Astrocyte of the cerebellum (primary cell): ENCODE data around the gene TMEM134.

Experiments
- DNase-seq: peaks from one replicate; pipeline ENCODE4 v3.0.0-alpha.2; 2011; ENCODE audit warnings: low read depth
- H3K4me3 ChIP-seq: 2 replicates; pipeline ENCODE4 v1.5.1; 2011; ENCODE audit warnings: mild to moderate bottlenecking, low read depth, low read length, moderate library complexity
- CTCF ChIP-seq: IDR thresholded peaks from 2 replicates; pipeline ENCODE4 v1.5.1; 2012; ENCODE audit warnings: low read length, low read depth, moderate library complexity, mild to moderate bottlenecking; ENCODE audit errors: missing control alignments
- in situ Hi-C: cut with HindIII; loops from 2 replicates; pipeline ENCODE4 v1.10.0; 2017; ENCODE audit warnings: low sequenced_read_pairs

Gene TMEM134

DNA sequence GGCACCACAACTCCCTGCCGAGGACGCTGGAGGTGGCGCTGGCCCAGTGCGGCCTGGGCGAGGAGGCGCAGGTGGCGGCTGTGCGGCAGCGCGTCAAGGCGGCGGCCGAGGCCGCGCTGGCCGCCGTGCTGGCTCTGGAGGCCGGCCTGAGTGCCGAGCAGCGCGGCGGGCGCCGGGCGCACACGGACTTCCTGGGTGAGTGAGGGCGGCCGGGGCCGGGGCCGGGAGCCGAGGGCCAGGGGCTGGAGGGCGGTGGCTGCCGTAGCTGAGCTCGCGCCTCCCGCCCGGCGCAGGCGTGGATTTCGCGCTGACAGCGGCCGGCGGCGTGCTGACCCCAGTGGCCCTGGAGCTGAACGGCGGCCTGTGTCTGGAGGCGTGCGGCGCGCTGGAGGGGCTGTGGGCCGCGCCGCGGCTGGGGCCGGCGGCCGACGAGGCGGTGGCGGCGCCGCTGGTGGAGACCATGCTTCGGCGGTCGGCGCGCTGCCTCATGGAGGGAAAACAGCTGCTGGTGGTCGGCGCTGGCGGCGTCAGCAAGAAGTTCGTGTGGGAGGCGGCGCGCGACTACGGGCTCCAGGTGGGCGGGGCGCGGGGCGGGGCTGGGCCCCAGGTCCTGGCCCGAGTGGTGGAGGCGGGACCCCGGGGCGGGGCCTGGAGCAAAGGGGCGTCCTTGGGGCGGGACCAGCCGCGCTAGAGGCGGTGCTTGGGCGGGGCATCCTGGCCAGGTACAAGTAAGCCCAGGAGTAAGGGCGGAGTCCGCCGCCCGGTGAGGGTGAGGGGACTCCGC, 48.2 kb downstream of the TMEM134 start:
- in situ Hi-C loops = no loop called here
- DNase-seq = peak; percentile 66
- TF ChIP-seq CTCF = no peak
- peak overlapping the region; percentile 24 for H3K4me3 ChIP-seq

DNA sequence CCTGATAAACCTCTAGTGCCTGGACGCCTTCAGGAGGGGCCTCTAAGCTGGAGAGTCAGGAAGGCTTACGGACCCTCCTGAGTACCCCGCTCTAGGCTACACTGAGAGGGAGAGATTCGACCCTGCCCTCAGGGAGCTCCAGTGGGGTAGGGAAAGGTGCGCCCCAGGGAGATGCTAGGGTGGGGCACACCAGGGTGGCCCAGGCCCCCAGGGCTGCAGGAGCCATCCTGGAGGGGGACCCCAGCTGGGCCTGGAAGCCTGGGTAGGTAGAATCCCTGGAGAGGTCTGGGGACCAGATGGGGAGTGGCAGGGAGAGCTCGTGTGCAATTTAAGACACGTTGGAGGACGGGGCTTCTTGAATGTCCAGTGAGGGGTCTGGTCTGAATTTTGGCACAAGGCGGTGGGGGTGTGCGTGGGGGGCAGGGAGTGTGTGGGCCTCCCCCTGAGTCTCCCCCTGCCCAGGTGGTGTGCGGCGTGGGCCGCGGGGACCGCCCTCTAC, 48.9 kb downstream of the TMEM134 start:
- H3K4me3 ChIP-seq = peak overlapping the region; percentile 24
- no peak for TF ChIP-seq CTCF
- no peak for DNase-seq
- in situ Hi-C loops = no loop called here

DNA sequence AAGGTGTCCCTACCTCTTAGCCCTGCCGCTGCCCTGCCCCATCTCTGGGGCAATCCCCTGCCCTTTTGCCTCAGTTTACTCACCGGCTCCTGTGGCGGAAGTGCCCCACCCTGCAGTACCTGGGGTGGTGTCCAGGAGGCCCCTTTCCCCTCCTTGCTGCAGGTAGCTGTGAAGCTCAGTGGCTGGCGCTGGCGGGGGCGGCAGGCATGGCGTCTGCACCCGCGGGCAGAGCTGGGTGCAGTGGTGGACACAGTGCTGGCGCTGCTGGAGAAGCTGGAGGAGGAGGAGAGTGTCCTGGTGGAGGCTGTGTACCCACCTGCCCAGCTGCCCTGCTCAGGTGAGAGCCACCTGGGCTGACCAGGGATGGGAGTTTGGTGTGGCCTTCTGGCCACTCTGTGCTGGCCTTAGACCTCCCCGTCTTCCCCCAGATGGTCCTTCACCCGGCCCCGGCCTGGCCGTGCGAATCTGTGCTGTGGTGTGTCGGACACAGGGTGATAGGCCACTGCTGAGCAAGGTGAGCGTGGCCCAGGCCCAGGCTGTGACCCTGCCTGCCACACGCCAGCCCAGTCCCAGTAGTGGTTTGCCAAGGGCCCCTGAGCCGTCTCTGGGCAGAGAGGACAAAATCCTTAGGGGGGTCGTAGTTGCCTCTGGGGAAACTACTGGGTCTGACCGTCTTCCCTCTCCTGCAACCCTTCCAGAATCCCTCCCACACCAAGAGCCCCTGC, 49.6 kb downstream of the TMEM134 start:
- H3K4me3 ChIP-seq = no peak overlapping the region
- TF ChIP-seq CTCF = no peak
- DNase-seq = no peak
- in situ Hi-C loops = no loop called here

DNA sequence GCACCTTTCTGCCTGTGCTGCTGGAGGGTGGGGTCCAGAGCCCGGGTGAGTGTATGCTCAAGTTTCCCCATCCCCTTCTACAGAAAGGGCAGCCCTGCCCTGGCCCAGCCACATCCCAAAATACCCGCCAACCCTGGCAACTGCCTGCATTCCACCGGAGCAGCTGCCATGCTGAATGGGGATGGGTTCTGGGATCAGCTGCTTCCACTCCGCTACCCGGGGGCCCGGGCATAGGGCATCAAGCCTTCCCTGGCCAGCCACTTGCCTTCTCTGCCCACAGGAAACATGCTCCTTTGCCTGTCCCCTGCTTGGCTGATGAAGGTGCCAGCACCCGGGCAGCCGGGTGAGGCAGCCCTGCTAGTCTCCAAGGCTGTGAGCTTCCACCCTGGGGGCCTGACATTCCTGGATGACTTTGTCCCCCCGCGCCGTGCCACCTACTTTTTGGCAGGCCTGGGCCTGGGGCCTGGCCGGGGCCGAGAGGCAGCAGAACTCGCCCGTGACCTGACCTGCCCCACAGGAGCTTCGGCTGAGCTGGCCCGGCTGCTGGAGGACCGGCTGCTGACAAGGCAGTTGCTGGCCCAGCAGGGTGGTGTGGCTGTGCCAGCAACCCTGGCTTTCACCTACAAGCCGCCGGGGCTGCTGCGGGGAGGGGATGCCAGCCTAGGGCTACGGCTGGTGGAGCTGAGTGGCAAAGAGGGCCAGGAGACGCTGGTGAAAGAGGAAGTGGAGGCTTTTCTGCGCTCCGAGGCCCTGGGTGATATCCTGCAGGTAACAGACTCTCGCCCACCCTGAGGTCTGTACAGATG, 50.4 kb downstream of the TMEM134 start:
- no peak for DNase-seq
- in situ Hi-C loops = no loop called here
- no peak overlapping the region for H3K4me3 ChIP-seq
- no peak for TF ChIP-seq CTCF

DNA sequence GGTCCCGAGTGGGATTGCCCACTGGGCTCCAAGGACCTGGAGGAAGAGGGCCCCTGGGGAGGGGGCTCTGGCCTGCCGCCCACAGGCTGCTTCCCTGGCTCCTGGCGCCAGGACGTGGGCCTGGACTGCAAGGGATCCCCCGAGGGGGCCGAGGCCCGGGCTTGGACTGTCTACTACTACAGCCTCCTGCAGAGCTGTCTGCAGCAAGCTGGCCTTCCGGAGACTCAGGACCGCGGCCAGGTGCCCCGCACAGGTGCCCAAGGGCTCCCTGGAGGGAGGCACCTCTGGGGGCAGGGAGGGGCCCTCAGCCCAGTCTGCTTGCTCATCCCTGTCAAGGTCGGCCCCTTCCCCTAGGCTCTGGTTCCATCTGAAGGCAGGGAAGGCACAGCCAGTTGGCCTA, 51.6 kb downstream of the TMEM134 start:
- no peak for DNase-seq
- in situ Hi-C loops = no loop called here

More for the DNA sequence above, 51.6 kb downstream of the TMEM134 start:
- H3K4me3 ChIP-seq = no peak overlapping the region
- TF ChIP-seq CTCF = no peak
